Uterus (tissue), 2 donors: Measurements from ENCODE around the gene PCDH9.

ENCODE experiments used
- CTCF ChIP-seq, 4 experiments: fragments of 200-600 bp in 2 of 4; fragments of 450-650 bp in 2 of 4; sonication (generic) in 2 of 4; IDR thresholded peaks; one replicate each; pipeline ENCODE4 v1.5.1; 2016 to 2019; ENCODE audit warnings: antibody characterized with exemption in 4 of 4, mild to moderate bottlenecking in 2 of 4, moderate library complexity in 1 of 4
- POLR2A ChIP-seq, 2 donors: fragments of 450-650 bp; IDR thresholded peaks; one replicate each; pipeline ENCODE4 v1.6.1; 2016; ENCODE audit warnings: antibody characterized with exemption in 2 of 2, mild to moderate bottlenecking in 1 of 2, moderate library complexity in 1 of 2

- no peak for TF ChIP-seq CTCF (IDR thresholded peaks at IDR 0.05)
- TF ChIP-seq POLR2A (IDR thresholded peaks at IDR 0.05) = no peak
These were observed 671.0 kb downstream of the PCDH9 start for GRCh38 chr13:66559093-66559492.
